Astrocyte (in vitro differentiated cells and primary cell): ENCODE measurements around the gene CNDP2. TPM values are rescaled to one million over a fixed set of nuclear protein-coding genes. Genes with fewer than 3 reads are reported as not detected.

Experiments
- DNase-seq: peaks from one replicate; pipeline ENCODE4 v3.0.0-alpha.2; 2010; ENCODE audit warnings: low read depth
- FAIRE-seq: peaks from 2 replicates; lab custom pipeline; 2011; peaks lifted over from hg19 to GRCh38; lab: Jason Lieb, UNC
- H2AFZ ChIP-seq: 2 replicates; pipeline ENCODE4 v1.6.0; 2012; ENCODE audit warnings: low read depth, low read length, inconsistent platforms
- H3K27ac ChIP-seq: 2 replicates; pipeline ENCODE4 v1.5.1; 2011; ENCODE audit warnings: low read depth, low read length, inconsistent platforms
- H3K27me3 ChIP-seq: 2 replicates; pipeline ENCODE4 v1.6.0; 2011; ENCODE audit warnings: low read length, inconsistent platforms; ENCODE audit not compliant: insufficient read depth
- H3K36me3 ChIP-seq: 2 replicates; pipeline ENCODE4 v1.5.1; 2011; ENCODE audit warnings: low read length, inconsistent platforms; ENCODE audit not compliant: insufficient read depth
- H3K4me1 ChIP-seq: 2 replicates; pipeline ENCODE4 v1.5.1; 2011; ENCODE audit warnings: low read length, inconsistent platforms; ENCODE audit not compliant: insufficient read depth
- H3K4me2 ChIP-seq: 2 replicates; pipeline ENCODE4 v1.6.0; 2012; ENCODE audit warnings: low read length, inconsistent platforms
- H3K4me3 ChIP-seq: 2 replicates; pipeline ENCODE4 v1.5.1; 2011; ENCODE audit warnings: low read depth, mild to moderate bottlenecking, low read length, inconsistent platforms; ENCODE audit not compliant: insufficient read depth
- H3K79me2 ChIP-seq: 2 replicates; pipeline ENCODE4 v1.6.0; 2012; ENCODE audit warnings: mild to moderate bottlenecking, low read length, inconsistent platforms; ENCODE audit not compliant: insufficient read depth
- H3K9ac ChIP-seq: 2 replicates; pipeline ENCODE4 v1.6.0; 2012; ENCODE audit warnings: mild to moderate bottlenecking, low read length, inconsistent platforms
- H3K9me3 ChIP-seq: 2 replicates; pipeline ENCODE4 v1.5.1; 2012; ENCODE audit warnings: low read depth, mild to moderate bottlenecking, low read length, inconsistent platforms; ENCODE audit not compliant: insufficient read depth
- H4K20me1 ChIP-seq: 2 replicates; pipeline ENCODE4 v1.6.0; 2012; ENCODE audit warnings: low read length, inconsistent platforms; ENCODE audit not compliant: insufficient read depth
- H3K27ac Mint-ChIP-seq: one replicate; pipeline ENCODE4 v1.8.0; 2021; ENCODE audit warnings: mild to moderate bottlenecking, mixed read lengths; ENCODE audit not compliant: unreplicated experiment
- H3K27me3 Mint-ChIP-seq: one replicate; pipeline ENCODE4 v1.8.0; 2021; ENCODE audit warnings: low read depth, mixed read lengths; ENCODE audit not compliant: unreplicated experiment
- H3K36me3 Mint-ChIP-seq: one replicate; pipeline ENCODE4 v1.8.0; 2021; ENCODE audit warnings: low read depth, mixed read lengths; ENCODE audit not compliant: unreplicated experiment
- H3K4me1 Mint-ChIP-seq: one replicate; pipeline ENCODE4 v1.8.0; 2021; ENCODE audit warnings: low read depth, mixed read lengths; ENCODE audit not compliant: unreplicated experiment
- H3K4me3 Mint-ChIP-seq: one replicate; pipeline ENCODE4 v1.8.0; 2021; ENCODE audit warnings: mild to moderate bottlenecking, moderate library complexity, mixed read lengths; ENCODE audit not compliant: unreplicated experiment
- H3K9me3 Mint-ChIP-seq: one replicate; pipeline ENCODE4 v1.8.0; 2021; ENCODE audit warnings: mild to moderate bottlenecking, mixed read lengths; ENCODE audit not compliant: unreplicated experiment
- EZH2 ChIP-seq: IDR thresholded peaks from 2 replicates; pipeline ENCODE4 v1.6.1; 2012; ENCODE audit warnings: mild to moderate bottlenecking, low read length, inconsistent platforms; ENCODE audit not compliant: insufficient read depth
- total RNA-seq: library from RNA; stranded (reverse); gene quantifications from 2 replicates; pipeline ENCODE4 v1.2.1, GENCODE V29; 2021
- TF ChIP-seq, protein P1 (sequence below): IDR thresholded peaks from 2 replicates; pipeline ENCODE4 v1.5.1; 2011; ENCODE audit warnings: low read depth, mild to moderate bottlenecking, inconsistent platforms, low read length, moderate library complexity; ENCODE audit not compliant: insufficient read depth

Gene CNDP2
- total RNA-seq, 1 donor from 2014 or later: 149 TPM

GRCh38 chr18:74541703-74542555 is 45.8 kb downstream of the CNDP2 start:
- TF ChIP-seq, protein P1, sequence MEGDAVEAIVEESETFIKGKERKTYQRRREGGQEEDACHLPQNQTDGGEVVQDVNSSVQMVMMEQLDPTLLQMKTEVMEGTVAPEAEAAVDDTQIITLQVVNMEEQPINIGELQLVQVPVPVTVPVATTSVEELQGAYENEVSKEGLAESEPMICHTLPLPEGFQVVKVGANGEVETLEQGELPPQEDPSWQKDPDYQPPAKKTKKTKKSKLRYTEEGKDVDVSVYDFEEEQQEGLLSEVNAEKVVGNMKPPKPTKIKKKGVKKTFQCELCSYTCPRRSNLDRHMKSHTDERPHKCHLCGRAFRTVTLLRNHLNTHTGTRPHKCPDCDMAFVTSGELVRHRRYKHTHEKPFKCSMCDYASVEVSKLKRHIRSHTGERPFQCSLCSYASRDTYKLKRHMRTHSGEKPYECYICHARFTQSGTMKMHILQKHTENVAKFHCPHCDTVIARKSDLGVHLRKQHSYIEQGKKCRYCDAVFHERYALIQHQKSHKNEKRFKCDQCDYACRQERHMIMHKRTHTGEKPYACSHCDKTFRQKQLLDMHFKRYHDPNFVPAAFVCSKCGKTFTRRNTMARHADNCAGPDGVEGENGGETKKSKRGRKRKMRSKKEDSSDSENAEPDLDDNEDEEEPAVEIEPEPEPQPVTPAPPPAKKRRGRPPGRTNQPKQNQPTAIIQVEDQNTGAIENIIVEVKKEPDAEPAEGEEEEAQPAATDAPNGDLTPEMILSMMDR: no peak
- no peak for TF ChIP-seq EZH2
- Histone ChIP-seq H3K36me3 (no peaks in the 10 kb centered on the region), H3K27ac (no peak overlapping the region), H4K20me1 (no peaks in the 10 kb centered on the region), H3K4me1 (no peaks in the 10 kb centered on the region), H3K4me3 (no peak overlapping the region), H3K4me2 (no peak overlapping the region), H3K27me3 (peaks cover 2% of the 10 kb centered on the region), H2AFZ (no peak overlapping the region), H3K9me3 (no peaks in the 10 kb centered on the region), H3K79me2 (no peaks in the 10 kb centered on the region), H3K9ac (no peak overlapping the region)
- DNase-seq: no peak
- H3K4me1 Mint-ChIP-seq: no peaks in the 10 kb centered on the region
- no peak overlapping the region for H3K27ac Mint-ChIP-seq
- no peaks in the 10 kb centered on the region for H3K36me3 Mint-ChIP-seq
- H3K9me3 Mint-ChIP-seq: peaks cover 12% of the 10 kb centered on the region
- FAIRE-seq: no peak
- no peak overlapping the region for H3K4me3 Mint-ChIP-seq
- H3K27me3 Mint-ChIP-seq: peaks cover 9% of the 10 kb centered on the region

DNA sequence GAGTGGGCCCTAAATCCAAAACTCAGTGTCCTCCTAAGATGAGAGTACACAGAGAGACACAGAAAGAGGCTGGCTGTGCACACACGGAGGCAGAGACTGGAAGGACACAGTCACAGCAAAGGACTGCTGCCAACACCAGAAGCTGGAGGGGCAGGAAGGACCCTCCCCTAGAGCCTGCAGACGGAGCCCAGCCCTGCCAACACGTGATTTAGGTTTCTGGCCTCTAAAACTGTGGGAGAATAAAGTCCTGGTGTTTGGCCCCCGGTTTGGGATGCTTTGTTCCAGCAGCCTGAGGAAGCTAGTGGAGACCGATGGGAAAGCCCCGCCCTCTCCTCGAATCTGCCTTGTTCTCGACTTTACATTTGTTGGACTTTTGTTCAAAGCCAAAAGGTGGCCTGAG is 48.7 kb downstream of the CNDP2 start:
- Mint-ChIP-seq H3K4me3 (no peak overlapping the region), H3K27me3 (peaks cover 10% of the 10 kb centered on the region), H3K36me3 (no peaks in the 10 kb centered on the region), H3K9me3 (peaks cover 32% of the 10 kb centered on the region), H3K4me1 (no peaks in the 10 kb centered on the region), H3K27ac (no peak overlapping the region)
- no peaks in the 10 kb centered on the region for H3K4me1 ChIP-seq
- DNase-seq (no peak), FAIRE-seq (no peak)
- H3K9me3 ChIP-seq: peaks cover 5% of the 10 kb centered on the region
- H3K4me3 ChIP-seq: no peak overlapping the region
- no peak overlapping the region for H3K27ac ChIP-seq
- no peaks in the 10 kb centered on the region for H3K79me2 ChIP-seq
- no peak overlapping the region for H3K9ac ChIP-seq
- H3K4me2 ChIP-seq: no peak overlapping the region
- no peak overlapping the region for H2AFZ ChIP-seq
- H3K36me3 ChIP-seq: no peaks in the 10 kb centered on the region
- H4K20me1 ChIP-seq: no peaks in the 10 kb centered on the region
- no peaks in the 10 kb centered on the region for H3K27me3 ChIP-seq
- TF ChIP-seq, protein P1: no peak
- TF ChIP-seq EZH2: no peak

DNA sequence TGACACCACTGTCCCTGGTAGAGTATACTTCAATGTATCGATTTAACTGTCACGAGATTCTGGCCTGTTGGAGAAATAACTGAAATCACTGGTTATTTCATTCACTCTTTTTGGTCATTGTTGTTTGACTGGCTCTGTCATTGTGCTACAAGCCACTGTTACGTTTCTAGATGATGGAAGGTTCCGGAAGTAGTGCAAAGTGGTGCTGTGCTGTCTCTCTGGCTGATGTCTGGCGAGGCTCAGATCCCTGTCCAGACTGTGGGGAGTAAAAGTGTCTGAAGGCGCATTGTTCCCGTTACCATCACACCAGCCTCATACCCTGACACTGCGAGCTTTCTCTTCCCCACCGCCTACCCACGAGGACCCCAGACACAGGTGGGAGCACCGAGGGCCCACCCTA is 49.8 kb downstream of the CNDP2 start:
- Mint-ChIP-seq H3K4me1 (no peaks in the 10 kb centered on the region), H3K9me3 (peaks cover 32% of the 10 kb centered on the region), H3K27ac (no peak overlapping the region), H3K27me3 (peaks cover 8% of the 10 kb centered on the region), H3K4me3 (no peak overlapping the region), H3K36me3 (no peaks in the 10 kb centered on the region)
- Histone ChIP-seq H3K9me3 (peaks cover 7% of the 10 kb centered on the region), H3K4me3 (no peak overlapping the region), H3K4me1 (no peaks in the 10 kb centered on the region), H3K27me3 (no peaks in the 10 kb centered on the region), H3K27ac (no peak overlapping the region), H2AFZ (no peak overlapping the region), H3K79me2 (no peaks in the 10 kb centered on the region), H4K20me1 (no peaks in the 10 kb centered on the region), H3K36me3 (no peaks in the 10 kb centered on the region), H3K4me2 (no peak overlapping the region), H3K9ac (no peak overlapping the region)
- TF ChIP-seq EZH2: no peak
- TF ChIP-seq, protein P1: no peak
- no peak for DNase-seq
- FAIRE-seq: no peak
